ENCODE results near the gene CUEDC1.

- TF ChIP-seq, protein P1, sequence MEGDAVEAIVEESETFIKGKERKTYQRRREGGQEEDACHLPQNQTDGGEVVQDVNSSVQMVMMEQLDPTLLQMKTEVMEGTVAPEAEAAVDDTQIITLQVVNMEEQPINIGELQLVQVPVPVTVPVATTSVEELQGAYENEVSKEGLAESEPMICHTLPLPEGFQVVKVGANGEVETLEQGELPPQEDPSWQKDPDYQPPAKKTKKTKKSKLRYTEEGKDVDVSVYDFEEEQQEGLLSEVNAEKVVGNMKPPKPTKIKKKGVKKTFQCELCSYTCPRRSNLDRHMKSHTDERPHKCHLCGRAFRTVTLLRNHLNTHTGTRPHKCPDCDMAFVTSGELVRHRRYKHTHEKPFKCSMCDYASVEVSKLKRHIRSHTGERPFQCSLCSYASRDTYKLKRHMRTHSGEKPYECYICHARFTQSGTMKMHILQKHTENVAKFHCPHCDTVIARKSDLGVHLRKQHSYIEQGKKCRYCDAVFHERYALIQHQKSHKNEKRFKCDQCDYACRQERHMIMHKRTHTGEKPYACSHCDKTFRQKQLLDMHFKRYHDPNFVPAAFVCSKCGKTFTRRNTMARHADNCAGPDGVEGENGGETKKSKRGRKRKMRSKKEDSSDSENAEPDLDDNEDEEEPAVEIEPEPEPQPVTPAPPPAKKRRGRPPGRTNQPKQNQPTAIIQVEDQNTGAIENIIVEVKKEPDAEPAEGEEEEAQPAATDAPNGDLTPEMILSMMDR (IDR thresholded peaks at IDR 0.05) = no peak
- TF ChIP-seq POLR2A (IDR thresholded peaks at IDR 0.05) (no peak), POLR2AphosphoS5 (IDR thresholded peaks at IDR 0.05) (no peak), EP300 (IDR thresholded peaks at IDR 0.05; ENCODE audit: low read depth) (no peak)
Measured at GRCh38 chr17:57956291-57957119, 1.3 kb upstream of the CUEDC1 start.

Data from transverse colon (tissue), 4 donors.